Panc1 (cell line): ENCODE results near the gene LRP5. TPM values are rescaled to one million over a fixed set of nuclear protein-coding genes. Genes with fewer than 3 reads are reported as not detected.

Experiments
- ATAC-seq: fragments of 200-7000 bp; cut with Tn5 transposase; 2 replicates; pipeline ENCODE4 v1.9.1; 2020; ENCODE audit warnings: mild to moderate bottlenecking, moderate library complexity
- BruUV-seq: library from RNA; stranded (reverse); fragments of 400-500 nt; replicated peaks from 2 replicates; lab custom pipeline; 2021; lab: Mats Ljungman, UMichigan
- CTCF ChIA-PET: fragments of 300-600 bp; sonication (Branson Sonifier 250); formaldehyde crosslinking; loops from one replicate; lab custom pipeline; 2022; ENCODE audit warnings: antibody characterized with exemption; lab: Charles Lee
- POLR2A ChIA-PET: fragments of 300-600 bp; sonication (Branson Sonifier 250); formaldehyde crosslinking; loops from one replicate; lab custom pipeline; 2022; ENCODE audit warnings: antibody characterized with exemption; lab: Charles Lee
- DNase-seq: peaks from one replicate; pipeline ENCODE4 v3.0.0-alpha.2; 2010; ENCODE audit warnings: low read depth, low spot score
- H3K27ac ChIP-seq: 2 replicates; pipeline ENCODE4 v1.5.1; 2011; ENCODE audit warnings: mild to moderate bottlenecking, low read length, inconsistent platforms
- H3K27me3 ChIP-seq: fragments of 200-500 bp; sonication (Bioruptor generic); 2 replicates; pipeline ENCODE4 v1.6.0; 2014; ENCODE audit warnings: low read length, inconsistent platforms; ENCODE audit not compliant: control insufficient read depth, insufficient read depth
- H3K36me3 ChIP-seq: fragments of 200-500 bp; sonication (Bioruptor generic); 2 replicates; pipeline ENCODE4 v1.5.1; 2014; ENCODE audit warnings: inconsistent platforms, mild to moderate bottlenecking, low read length, moderate library complexity; ENCODE audit not compliant: control insufficient read depth, insufficient read depth
- H3K4me1 ChIP-seq: 2 replicates; pipeline ENCODE4 v1.5.1; 2011; ENCODE audit warnings: inconsistent platforms, mild to moderate bottlenecking, low read length, moderate library complexity; ENCODE audit not compliant: control insufficient read depth, insufficient read depth
- H3K4me3 ChIP-seq, 2 experiments: 2 replicates each; pipeline ENCODE4 v1.5.1; 2011 to 2012; ENCODE audit warnings: low read depth in 2 of 2, low read length in 2 of 2, mild to moderate bottlenecking in 2 of 2, inconsistent platforms in 1 of 2, moderate library complexity in 1 of 2
- H3K9me3 ChIP-seq: fragments of 200-500 bp; sonication (Bioruptor generic); 2 replicates; pipeline ENCODE4 v1.5.1; 2014; ENCODE audit warnings: low read depth, mild to moderate bottlenecking, inconsistent platforms, low read length, moderate library complexity; ENCODE audit not compliant: control insufficient read depth, insufficient read depth
- POLR2AphosphoS5 ChIP-seq: IDR thresholded peaks from 2 replicates; pipeline ENCODE4 v1.6.1; 2012; ENCODE audit warnings: mild to moderate bottlenecking, low read depth, low read length, moderate library complexity
- REST ChIP-seq, 2 experiments: IDR thresholded peaks; 2 replicates each; pipeline ENCODE4 v1.6.1; 2011 to 2012; ENCODE audit warnings: low read depth in 2 of 2, control low read depth in 1 of 2, low read length in 1 of 2, mild to moderate bottlenecking in 1 of 2, moderate library complexity in 1 of 2; ENCODE audit not compliant: insufficient read depth in 1 of 2
- SIN3A ChIP-seq: IDR thresholded peaks from 2 replicates; pipeline ENCODE4 v1.6.1; 2012; ENCODE audit warnings: low read depth, mild to moderate bottlenecking, low read length, moderate library complexity, borderline replicate concordance; ENCODE audit not compliant: insufficient read depth
- TCF7L2 ChIP-seq: IDR thresholded peaks from 2 replicates; pipeline ENCODE4 v1.6.1; 2011; ENCODE audit warnings: mild to moderate bottlenecking, low read depth, low read length, inconsistent platforms
- in situ Hi-C: cut with HindIII; loops from 2 replicates; pipeline ENCODE4 v1.10.0; 2016; ENCODE audit warnings: low sequenced_read_pairs, low pct_unique_long_range_greater_than_20kb
- intact Hi-C: fragments of 100-400 bp; cut with micrococcal nuclease; formaldehyde crosslinking; loops from one replicate; pipeline ENCODE4 v1.10.0; 2022; ENCODE audit not compliant: unreplicated experiment
- total RNA-seq: library from RNA; stranded (reverse); gene quantifications from one replicate; pipeline ENCODE4 v1.2.1, GENCODE V29; 2021; ENCODE audit not compliant: unreplicated experiment
- TF ChIP-seq, protein P1 (sequence below): fragments of 450-650 bp; IDR thresholded peaks from 2 replicates; pipeline ENCODE4 v1.5.1; 2017; ENCODE audit warnings: mild to moderate bottlenecking

The LRP5 gene
- total RNA-seq, 1 experiment from 2014 or later, result 171 TPM

DNA sequence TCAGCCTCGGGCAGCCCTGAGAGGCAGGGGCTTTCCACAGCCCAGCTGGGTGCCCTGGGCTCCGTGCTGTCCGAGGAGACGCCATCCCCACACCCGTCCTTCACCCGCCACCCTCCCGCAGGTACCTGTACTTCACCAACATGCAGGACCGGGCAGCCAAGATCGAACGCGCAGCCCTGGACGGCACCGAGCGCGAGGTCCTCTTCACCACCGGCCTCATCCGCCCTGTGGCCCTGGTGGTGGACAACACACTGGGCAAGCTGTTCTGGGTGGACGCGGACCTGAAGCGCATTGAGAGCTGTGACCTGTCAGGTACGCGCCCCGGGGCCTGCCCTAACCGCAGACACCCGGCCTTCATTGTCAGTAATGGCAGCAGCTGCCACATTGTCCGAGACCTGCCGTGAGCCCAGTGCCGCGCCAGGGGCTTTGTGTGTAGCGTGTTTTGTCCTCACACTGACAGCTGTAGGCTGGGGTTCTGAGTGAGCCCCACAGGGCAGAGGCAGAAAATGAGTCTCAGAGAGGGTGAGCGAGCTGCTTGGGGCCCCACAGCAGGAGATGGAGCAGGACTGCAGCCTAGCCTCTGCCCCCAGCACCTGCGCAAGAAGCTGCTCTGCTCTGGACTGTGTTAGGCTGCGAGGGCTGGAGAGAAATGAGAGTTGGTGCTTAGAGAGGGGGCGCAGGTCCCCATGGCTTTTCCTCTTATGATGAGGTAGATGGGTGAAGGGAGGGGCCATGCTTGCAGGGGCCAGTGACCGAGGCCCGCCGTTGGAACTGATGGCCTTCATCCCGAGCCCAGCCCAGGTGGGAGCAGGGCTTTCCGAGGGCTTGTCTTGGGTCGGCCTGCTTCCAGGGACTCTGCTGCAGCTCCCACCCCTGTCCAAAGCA, 112.8 kb downstream of the LRP5 start:
- ChIA-PET CTCF (no interaction called here), POLR2A (no interaction called here)
- H3K4me3 ChIP-seq, result no peak overlapping the region
- no peak for DNase-seq
- no peak overlapping the region for H3K27ac ChIP-seq
- H3K4me1 ChIP-seq, result no peaks in the 10 kb centered on the region
- peaks cover 10% of the 10 kb centered on the region; the same call in 1 of the 2 replicates for H3K9me3 ChIP-seq
- intact Hi-C loops, result no loop called here
- no peak; the same call in 1 of the 2 replicates for ATAC-seq
- BruUV-seq, result no TSS peak
- H3K27me3 ChIP-seq, result no peaks in the 10 kb centered on the region
- in situ Hi-C loops, result no loop called here
- TF ChIP-seq TCF7L2 (no peak), SIN3A (no peak), REST (IDR thresholded peaks at IDR 0.05; ENCODE audit: insufficient read depth in 1 of 2, low read depth in 2 of 2, low read length in 1 of 2) (no peak), POLR2AphosphoS5 (no peak)
- TF ChIP-seq, protein P1, sequence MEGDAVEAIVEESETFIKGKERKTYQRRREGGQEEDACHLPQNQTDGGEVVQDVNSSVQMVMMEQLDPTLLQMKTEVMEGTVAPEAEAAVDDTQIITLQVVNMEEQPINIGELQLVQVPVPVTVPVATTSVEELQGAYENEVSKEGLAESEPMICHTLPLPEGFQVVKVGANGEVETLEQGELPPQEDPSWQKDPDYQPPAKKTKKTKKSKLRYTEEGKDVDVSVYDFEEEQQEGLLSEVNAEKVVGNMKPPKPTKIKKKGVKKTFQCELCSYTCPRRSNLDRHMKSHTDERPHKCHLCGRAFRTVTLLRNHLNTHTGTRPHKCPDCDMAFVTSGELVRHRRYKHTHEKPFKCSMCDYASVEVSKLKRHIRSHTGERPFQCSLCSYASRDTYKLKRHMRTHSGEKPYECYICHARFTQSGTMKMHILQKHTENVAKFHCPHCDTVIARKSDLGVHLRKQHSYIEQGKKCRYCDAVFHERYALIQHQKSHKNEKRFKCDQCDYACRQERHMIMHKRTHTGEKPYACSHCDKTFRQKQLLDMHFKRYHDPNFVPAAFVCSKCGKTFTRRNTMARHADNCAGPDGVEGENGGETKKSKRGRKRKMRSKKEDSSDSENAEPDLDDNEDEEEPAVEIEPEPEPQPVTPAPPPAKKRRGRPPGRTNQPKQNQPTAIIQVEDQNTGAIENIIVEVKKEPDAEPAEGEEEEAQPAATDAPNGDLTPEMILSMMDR, result no peak
- H3K36me3 ChIP-seq, result peaks cover 8% of the 10 kb centered on the region; the same call in 1 of the 2 replicates

DNA sequence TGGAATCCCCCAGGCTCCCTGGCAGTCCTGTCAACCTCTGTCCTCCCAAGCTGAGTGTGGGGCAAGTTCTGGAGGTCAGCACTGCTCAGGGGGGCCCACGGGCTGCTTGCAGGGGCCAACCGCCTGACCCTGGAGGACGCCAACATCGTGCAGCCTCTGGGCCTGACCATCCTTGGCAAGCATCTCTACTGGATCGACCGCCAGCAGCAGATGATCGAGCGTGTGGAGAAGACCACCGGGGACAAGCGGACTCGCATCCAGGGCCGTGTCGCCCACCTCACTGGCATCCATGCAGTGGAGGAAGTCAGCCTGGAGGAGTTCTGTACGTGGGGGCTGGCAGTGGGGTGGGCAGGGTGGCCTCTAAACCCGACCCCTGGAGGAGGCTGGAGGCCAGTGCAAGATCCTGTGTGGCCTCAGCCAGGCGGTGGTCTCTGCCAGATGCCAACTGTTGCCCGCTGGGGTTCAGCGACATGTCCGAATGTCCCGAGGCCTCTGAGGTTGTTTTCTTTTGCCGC, 113.5 kb downstream of the LRP5 start:
- BruUV-seq, result no TSS peak
- H3K9me3 ChIP-seq, result peaks cover 10% of the 10 kb centered on the region; the same call in 1 of the 2 replicates
- H3K4me1 ChIP-seq, result no peaks in the 10 kb centered on the region
- DNase-seq, result no peak
- POLR2A ChIA-PET, result no interaction called here
- in situ Hi-C loops (no loop called here), intact Hi-C loops (no loop called here)
- no peak overlapping the region for H3K4me3 ChIP-seq
- CTCF ChIA-PET, result no interaction called here
- H3K36me3 ChIP-seq, result peaks cover 8% of the 10 kb centered on the region; the same call in 1 of the 2 replicates
- H3K27ac ChIP-seq, result no peak overlapping the region
- H3K27me3 ChIP-seq, result no peaks in the 10 kb centered on the region
- TF ChIP-seq POLR2AphosphoS5 (no peak), TCF7L2 (no peak), REST (IDR thresholded peaks at IDR 0.05; ENCODE audit: insufficient read depth in 1 of 2, low read depth in 2 of 2, low read length in 1 of 2) (no peak), SIN3A (no peak)
- TF ChIP-seq, protein P1, result no peak
- no peak for ATAC-seq
